ENCODE data around the gene LRP6.

DNA sequence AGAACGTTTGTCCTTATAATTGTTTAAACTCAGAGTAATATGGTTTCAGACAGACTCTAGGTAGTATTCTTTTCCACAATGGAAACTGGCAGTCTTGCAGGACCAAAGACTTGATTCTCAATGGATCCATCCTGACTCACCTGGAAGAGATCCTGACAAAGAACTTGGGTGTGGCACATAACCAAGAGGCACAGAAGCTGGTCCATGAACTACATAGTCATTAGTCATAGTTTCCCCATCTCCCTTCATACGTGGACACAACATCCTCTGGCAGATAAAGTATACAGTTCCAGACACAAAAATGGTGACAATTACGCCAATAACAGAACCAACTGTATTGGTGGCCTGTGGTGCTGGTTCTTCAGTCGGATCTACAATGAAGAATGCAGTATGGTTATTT is 140.3 kb downstream of the LRP6 start:
- TF ChIP-seq TARDBP (IDR thresholded peaks at IDR 0.05): no peak
- TF ChIP-seq ZNF384 (IDR thresholded peaks at IDR 0.05): no peak
- no peak for TF ChIP-seq LEF1 (IDR thresholded peaks at IDR 0.05; ENCODE audit: borderline replicate concordance)
- TF ChIP-seq SP1 (IDR thresholded peaks at IDR 0.05): no peak
- TF ChIP-seq HDGF (IDR thresholded peaks at IDR 0.05; ENCODE audit: borderline replicate concordance): no peak
- TF ChIP-seq ELF4 (IDR thresholded peaks at IDR 0.05): no peak
- TF ChIP-seq NFRKB (IDR thresholded peaks at IDR 0.05): no peak
- no peak for TF ChIP-seq BHLHE40 (IDR thresholded peaks at IDR 0.05; ENCODE audit: borderline replicate concordance)
- no peak for TF ChIP-seq L3MBTL2 (conservative IDR thresholded peaks at IDR 0.05)
- TF ChIP-seq FOXA1 (IDR thresholded peaks at IDR 0.05): no peak
- TF ChIP-seq FOXM1 (IDR thresholded peaks at IDR 0.05; ENCODE audit: borderline replicate concordance): no peak
- TF ChIP-seq FOXK2 (IDR thresholded peaks at IDR 0.05): no peak

Measured in HEK293T (cell line).